K562 (cell line): Measurements from ENCODE around the gene MTOR. TPM values are rescaled to one million over a fixed set of nuclear protein-coding genes. Genes with fewer than 3 reads are reported as not detected.

Experiments used
- ATAC-seq: fragments of 200-7000 bp; cut with Tn5 transposase; 3 replicates; pipeline ENCODE4 v1.9.1; 2020; ENCODE audit warnings: moderate library complexity
- BruUV-seq: library from RNA; stranded (reverse); fragments of 400-500 nt; replicated peaks from 2 replicates; lab custom pipeline; 2021; lab: Mats Ljungman, UMichigan
- CTCF ChIA-PET: fragments of 300-600 bp; formaldehyde crosslinking; extraction: SDS; loops from one replicate; lab custom pipeline; 2021; ENCODE audit warnings: low intra/inter-chr PET ratio; lab: Yijun Ruan, JAX
- POLR2A ChIA-PET: fragments of 300-600, 350-650 bp; sonication (Branson Sonifier 250); formaldehyde crosslinking; extraction: SDS; loops from one replicate; lab custom pipeline; 2021; ENCODE audit warnings: antibody characterized with exemption, inconsistent platforms; lab: Yijun Ruan, JAX
- DNase-seq, 4 experiments: peaks; one replicate each; pipeline versions ENCODE4 v3.0.0 to v3.0.0-alpha.2; 2011 to 2018; ENCODE audit warnings: low spot score in 3 of 4, mixed read lengths in 3 of 4; ENCODE audit errors: extremely low read depth in 1 of 4
- FAIRE-seq: peaks from 2 replicates; lab custom pipeline; 2011; peaks lifted over from hg19 to GRCh38; lab: Jason Lieb, UNC
- H2AFZ ChIP-seq: 2 replicates; pipeline ENCODE4 v1.6.0; 2011; ENCODE audit warnings: low read depth, low read length, control low read depth, inconsistent platforms
- H3K27ac ChIP-seq: fragments of 200-600 bp; 3 replicates; pipeline ENCODE4 v1.8.0; 2011; ENCODE audit warnings: low read depth, mild to moderate bottlenecking, control low read depth, inconsistent platforms, low read length, moderate library complexity, mixed read lengths; ENCODE audit errors: extremely low read depth
- H3K27me3 ChIP-seq, 2 experiments: fragments of 300-600 bp in 1 of 2; 2 replicates in 1 of 2; 3 replicates in 1 of 2; pipeline versions ENCODE4 v1.6.0 to v1.8.0; 2011; ENCODE audit warnings: inconsistent platforms in 2 of 2, low read length in 2 of 2, mild to moderate bottlenecking in 1 of 2, mixed read lengths in 1 of 2, moderate library complexity in 1 of 2; ENCODE audit not compliant: control insufficient read depth in 2 of 2, insufficient read depth in 2 of 2
- H3K36me3 ChIP-seq: fragments of 300-600 bp; 3 replicates; pipeline ENCODE4 v1.8.0; 2011; ENCODE audit warnings: mild to moderate bottlenecking, low read length, inconsistent platforms; ENCODE audit not compliant: control insufficient read depth, insufficient read depth
- H3K4me1 ChIP-seq, 2 experiments: fragments of 200-600 bp in 1 of 2; replicated peaks in 1 of 2; 2 replicates in 1 of 2; 3 replicates in 1 of 2; pipeline versions ENCODE4 v1.5.1 to v1.8.0; 2011; ENCODE audit warnings: inconsistent platforms in 2 of 2, low read length in 2 of 2, mild to moderate bottlenecking in 1 of 2, mixed read lengths in 1 of 2, moderate library complexity in 1 of 2; ENCODE audit not compliant: control insufficient read depth in 2 of 2, insufficient read depth in 2 of 2
- H3K4me2 ChIP-seq: 2 replicates; pipeline ENCODE4 v1.6.1; 2011; ENCODE audit warnings: low read length, control low read depth, inconsistent platforms, mixed read lengths; ENCODE audit not compliant: insufficient read depth
- H3K4me3 ChIP-seq: fragments of 200-600 bp; sonication (generic), shearing (Covaris generic); 2 replicates; pipeline ENCODE4 v1.5.1; 2016; ENCODE audit warnings: control low read depth, inconsistent platforms
- H3K79me2 ChIP-seq: fragments of 200-600 bp; 3 replicates; pipeline ENCODE4 v1.8.0; 2011; ENCODE audit warnings: low read length, inconsistent platforms; ENCODE audit not compliant: control insufficient read depth, insufficient read depth
- H3K9ac ChIP-seq, 2 experiments: 2 replicates each; pipeline versions ENCODE4 v1.6.0 to v1.6.1; 2011; ENCODE audit warnings: low read depth in 2 of 2, low read length in 2 of 2, control low read depth in 1 of 2, inconsistent platforms in 1 of 2, mild to moderate bottlenecking in 1 of 2, mixed read lengths in 1 of 2; ENCODE audit not compliant: insufficient read depth in 1 of 2
- H3K9me1 ChIP-seq: one replicate; pipeline ENCODE4 v1.6.0; 2011; ENCODE audit warnings: inconsistent platforms, mild to moderate bottlenecking, low read length, moderate library complexity; ENCODE audit not compliant: control insufficient read depth, insufficient read depth
- H3K9me3 ChIP-seq: replicated peaks from 2 replicates; pipeline ENCODE4 v1.5.1; 2011; ENCODE audit warnings: low read depth, low read length, inconsistent platforms; ENCODE audit not compliant: control insufficient read depth, insufficient read depth
- H4K20me1 ChIP-seq: replicated peaks from 2 replicates; pipeline ENCODE4 v1.6.1; 2011; ENCODE audit warnings: low read length, inconsistent platforms, mixed read lengths; ENCODE audit not compliant: control insufficient read depth, insufficient read depth
- BCOR ChIP-seq: fragments of 450-650 bp; IDR thresholded peaks from 2 replicates; pipeline ENCODE4 v1.6.1; 2016
- MED1 ChIP-seq: sonication (generic); formaldehyde crosslinking; IDR thresholded peaks from 2 replicates; pipeline ENCODE4 v1.8.1; 2023; ENCODE audit warnings: missing genetic modification reagents, borderline replicate concordance
- RBM14 ChIP-seq: fragments of 200-400 bp; formaldehyde crosslinking; IDR thresholded peaks from 2 replicates; pipeline ENCODE4 v1.6.1; 2018; ENCODE audit warnings: low read depth, mild to moderate bottlenecking, low read length, moderate library complexity, borderline replicate concordance; ENCODE audit not compliant: insufficient read depth
- TEAD1 ChIP-seq, 2 experiments: fragments of 450-650 bp in 1 of 2; sonication (generic) in 1 of 2; formaldehyde crosslinking; IDR thresholded peaks; 2 replicates each; pipeline versions ENCODE4 v1.4.0 to v1.8.0; 2020 to 2022; ENCODE audit warnings: mild to moderate bottlenecking in 2 of 2, missing genetic modification reagents in 1 of 2
- THRAP3 ChIP-seq: fragments of 450-650 bp; IDR thresholded peaks from 2 replicates; pipeline ENCODE4 v1.6.1; 2016; ENCODE audit warnings: mild to moderate bottlenecking, inconsistent platforms, borderline replicate concordance
- YY1 ChIP-seq, 3 experiments: IDR thresholded peaks; 2 replicates each; pipeline ENCODE4 v1.6.1; 2011; ENCODE audit warnings: low read length in 2 of 3, mild to moderate bottlenecking in 2 of 3, moderate library complexity in 2 of 3, borderline replicate concordance in 1 of 3, control low read depth in 1 of 3, low read depth in 1 of 3; ENCODE audit not compliant: insufficient read depth in 3 of 3, insufficient replicate concordance in 2 of 3, control insufficient read depth in 1 of 3, insufficient read length in 1 of 3; ENCODE audit errors: extremely low read depth in 1 of 3
- ZNF174 ChIP-seq: fragments of 250-450 bp; sonication (Bioruptor Pico); IDR thresholded peaks from 2 replicates; pipeline ENCODE4 v1.4.0; 2020; ENCODE audit warnings: mild to moderate bottlenecking
- ZNF584 ChIP-seq: fragments of 200-800 bp; sonication (Bioruptor generic); IDR thresholded peaks from 2 replicates; pipeline ENCODE4 v1.6.1; 2016; ENCODE audit warnings: low read depth, mild to moderate bottlenecking, missing genetic modification characterization, missing compliant biosample characterization
- WGBS: fragments of 100-300 bp; shearing (Covaris generic); methylation state at CpG from one replicate; pipeline ENCODE4 v1.1.6; 2016; ENCODE audit warnings: low coverage, mixed read lengths; ENCODE audit not compliant: insufficient coverage; ENCODE audit errors: missing lambda C conversion rate; 5-methylcytosine and 5-hydroxymethylcytosine counted together
- in situ Hi-C: fragments of 300-500 bp; cut with MboI; formaldehyde crosslinking; loops from 4 replicates; pipeline ENCODE4 v1.15.0; 2018; ENCODE audit warnings: inconsistent platforms, mixed read lengths
- intact Hi-C: fragments of 100-400 bp; cut with micrococcal nuclease; formaldehyde crosslinking; loops from 2 replicates; pipeline ENCODE4 v1.14.2; 2022
- polyA plus RNA-seq, 8 experiments: library from polyadenylated mRNA; depleted of rRNA in 4 of 8; stranded (reverse) in 5 of 8; unstranded in 3 of 8; fragments of >200 nt; fragmentation: Nextera tagmentation in 2 of 8; fragmentation: Illumina TruSeq in 1 of 8; extraction: Ambion mirVana in 2 of 8; extraction: Trizol in 1 of 8; gene quantifications; 2 replicates each; pipeline versions ENCODE4 v1.2.1 to v1.2.3, GENCODE V29; 2011 to 2014; ENCODE audit warnings: inconsistent platforms in 1 of 8, missing spikeins in 1 of 8
- total RNA-seq, 7 experiments: library from RNA; depleted of rRNA in 6 of 7; stranded (reverse); fragments of >200 nt in 6 of 7; fragmentation: Illumina TruSeq in 2 of 7; extraction: Trizol in 2 of 7; gene quantifications; 2 replicates each; pipeline versions ENCODE4 v1.2.1 to v1.2.3, GENCODE V29; 2011 to 2021; ENCODE audit warnings: low replicate concordance in 1 of 7
- TF ChIP-seq, protein P1 (sequence below): fragments of 250-450 bp; sonication (Bioruptor Pico); IDR thresholded peaks from 2 replicates; pipeline ENCODE4 v1.4.0; 2020; ENCODE audit warnings: mild to moderate bottlenecking, moderate library complexity
- TF ChIP-seq, protein P2 (sequence below): fragments of 450-650 bp; formaldehyde crosslinking; IDR thresholded peaks from 2 replicates; pipeline ENCODE4 v1.4.0; 2022; ENCODE audit warnings: missing genetic modification characterization
- TF ChIP-seq, protein P3 (sequence below): fragments of 250-450 bp; sonication (Bioruptor Pico); IDR thresholded peaks from 2 replicates; pipeline ENCODE4 v1.5.1; 2021; ENCODE audit warnings: mild to moderate bottlenecking
- TF ChIP-seq, protein P4 (sequence below): sonication (generic); formaldehyde crosslinking; IDR thresholded peaks from 2 replicates; pipeline ENCODE4 v1.5.0; 2020; ENCODE audit warnings: missing genetic modification reagents

Gene MTOR
- total and polyA plus RNA-seq, 9 of the 15 experiments (the other 6 are each of a cell fraction or from before 2014, with no cell fraction given): 11.4 to 71.4 (median 52.2) TPM

DNA sequence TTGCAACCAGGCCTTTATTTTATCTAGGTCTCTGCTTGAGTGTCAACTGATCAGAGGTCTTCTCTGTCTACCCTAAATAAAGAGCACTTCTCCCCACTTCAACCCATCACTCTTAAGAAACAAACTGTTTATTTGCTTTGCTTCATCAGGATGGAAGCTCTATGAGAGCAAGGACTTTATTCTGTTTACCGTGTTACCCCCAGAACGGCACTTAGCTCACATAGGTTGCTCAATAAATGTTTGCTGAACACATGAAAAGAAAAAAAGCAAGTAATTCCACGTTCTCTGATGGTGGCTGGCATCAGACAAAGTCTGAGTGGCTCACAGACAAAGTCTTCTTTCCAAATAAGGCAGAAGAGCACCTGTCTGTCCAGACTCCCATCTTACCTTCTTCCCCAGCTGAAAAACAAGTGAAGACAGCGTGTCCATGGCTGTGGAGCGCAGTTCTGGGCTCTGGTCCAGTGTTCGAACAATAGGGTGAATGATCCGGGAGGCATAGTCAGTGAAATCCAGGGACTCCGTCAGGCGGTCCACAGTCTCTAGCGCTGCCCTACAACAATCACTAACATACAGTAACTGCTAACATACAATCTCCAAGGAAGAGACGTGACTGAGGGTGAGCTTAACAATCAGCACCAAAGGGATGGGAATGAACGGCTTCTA lies 50.3 kb downstream of the MTOR start:
- 93% methylated on average over 12 of the region's 12 CpGs for WGBS
- Histone ChIP-seq H3K4me3 (no peak overlapping the region), H4K20me1 (no peaks in the 10 kb centered on the region), H3K9ac (no peak overlapping the region), H3K27ac (no peak overlapping the region), H3K36me3 (peaks cover 96% of the 10 kb centered on the region), H3K79me2 (no peaks in the 10 kb centered on the region), H3K4me2 (no peak overlapping the region), H3K4me1 (no peaks in the 10 kb centered on the region), H3K27me3 (no peaks in the 10 kb centered on the region), H3K9me1 (no peaks in the 10 kb centered on the region), H3K9me3 (no peaks in the 10 kb centered on the region), H2AFZ (no peak overlapping the region)
- intact Hi-C loops (no loop called here), in situ Hi-C loops (no loop called here)
- ChIA-PET CTCF (no interaction called here), POLR2A (interaction anchor here (0.7 to 0.8 kb wide), 2 partner anchors 18 to 64 kb away, joined by 3 to 4 read pairs; no protein-coding TSS in a partner anchor)
- no TSS peak for BruUV-seq
- TF ChIP-seq YY1 (IDR thresholded peaks at IDR 0.05; ENCODE audit: borderline replicate concordance in 1 of 3, control insufficient read depth in 1 of 3, extremely low read depth in 1 of 3, insufficient read depth in 3 of 3, insufficient read length in 1 of 3, insufficient replicate concordance in 2 of 3, low read depth in 1 of 3, low read length in 2 of 3) (no peak), ZNF174 (no peak), THRAP3 (no peak), BCOR (no peak), RBM14 (no peak), ZNF584 (no peak), TEAD1 (CRISPR knock-in tag; IDR thresholded peaks at IDR 0.05) (no peak), MED1 (CRISPR knock-in tag) (no peak)
- TF ChIP-seq, protein P1, sequence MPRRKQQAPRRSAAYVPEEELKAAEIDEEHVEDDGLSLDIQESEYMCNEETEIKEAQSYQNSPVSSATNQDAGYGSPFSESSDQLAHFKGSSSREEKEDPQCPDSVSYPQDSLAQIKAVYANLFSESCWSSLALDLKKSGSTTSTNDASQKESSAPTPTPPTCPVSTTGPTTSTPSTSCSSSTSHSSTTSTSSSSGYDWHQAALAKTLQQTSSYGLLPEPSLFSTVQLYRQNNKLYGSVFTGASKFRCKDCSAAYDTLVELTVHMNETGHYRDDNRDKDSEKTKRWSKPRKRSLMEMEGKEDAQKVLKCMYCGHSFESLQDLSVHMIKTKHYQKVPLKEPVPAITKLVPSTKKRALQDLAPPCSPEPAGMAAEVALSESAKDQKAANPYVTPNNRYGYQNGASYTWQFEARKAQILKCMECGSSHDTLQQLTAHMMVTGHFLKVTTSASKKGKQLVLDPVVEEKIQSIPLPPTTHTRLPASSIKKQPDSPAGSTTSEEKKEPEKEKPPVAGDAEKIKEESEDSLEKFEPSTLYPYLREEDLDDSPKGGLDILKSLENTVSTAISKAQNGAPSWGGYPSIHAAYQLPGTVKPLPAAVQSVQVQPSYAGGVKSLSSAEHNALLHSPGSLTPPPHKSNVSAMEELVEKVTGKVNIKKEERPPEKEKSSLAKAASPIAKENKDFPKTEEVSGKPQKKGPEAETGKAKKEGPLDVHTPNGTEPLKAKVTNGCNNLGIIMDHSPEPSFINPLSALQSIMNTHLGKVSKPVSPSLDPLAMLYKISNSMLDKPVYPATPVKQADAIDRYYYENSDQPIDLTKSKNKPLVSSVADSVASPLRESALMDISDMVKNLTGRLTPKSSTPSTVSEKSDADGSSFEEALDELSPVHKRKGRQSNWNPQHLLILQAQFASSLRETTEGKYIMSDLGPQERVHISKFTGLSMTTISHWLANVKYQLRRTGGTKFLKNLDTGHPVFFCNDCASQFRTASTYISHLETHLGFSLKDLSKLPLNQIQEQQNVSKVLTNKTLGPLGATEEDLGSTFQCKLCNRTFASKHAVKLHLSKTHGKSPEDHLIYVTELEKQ (CRISPR knock-in tag): no peak
- TF ChIP-seq, protein P2, sequence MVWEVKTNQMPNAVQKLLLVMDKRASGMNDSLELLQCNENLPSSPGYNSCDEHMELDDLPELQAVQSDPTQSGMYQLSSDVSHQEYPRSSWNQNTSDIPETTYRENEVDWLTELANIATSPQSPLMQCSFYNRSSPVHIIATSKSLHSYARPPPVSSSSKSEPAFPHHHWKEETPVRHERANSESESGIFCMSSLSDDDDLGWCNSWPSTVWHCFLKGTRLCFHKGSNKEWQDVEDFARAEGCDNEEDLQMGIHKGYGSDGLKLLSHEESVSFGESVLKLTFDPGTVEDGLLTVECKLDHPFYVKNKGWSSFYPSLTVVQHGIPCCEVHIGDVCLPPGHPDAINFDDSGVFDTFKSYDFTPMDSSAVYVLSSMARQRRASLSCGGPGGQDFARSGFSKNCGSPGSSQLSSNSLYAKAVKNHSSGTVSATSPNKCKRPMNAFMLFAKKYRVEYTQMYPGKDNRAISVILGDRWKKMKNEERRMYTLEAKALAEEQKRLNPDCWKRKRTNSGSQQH: no peak
- TF ChIP-seq, protein P3, sequence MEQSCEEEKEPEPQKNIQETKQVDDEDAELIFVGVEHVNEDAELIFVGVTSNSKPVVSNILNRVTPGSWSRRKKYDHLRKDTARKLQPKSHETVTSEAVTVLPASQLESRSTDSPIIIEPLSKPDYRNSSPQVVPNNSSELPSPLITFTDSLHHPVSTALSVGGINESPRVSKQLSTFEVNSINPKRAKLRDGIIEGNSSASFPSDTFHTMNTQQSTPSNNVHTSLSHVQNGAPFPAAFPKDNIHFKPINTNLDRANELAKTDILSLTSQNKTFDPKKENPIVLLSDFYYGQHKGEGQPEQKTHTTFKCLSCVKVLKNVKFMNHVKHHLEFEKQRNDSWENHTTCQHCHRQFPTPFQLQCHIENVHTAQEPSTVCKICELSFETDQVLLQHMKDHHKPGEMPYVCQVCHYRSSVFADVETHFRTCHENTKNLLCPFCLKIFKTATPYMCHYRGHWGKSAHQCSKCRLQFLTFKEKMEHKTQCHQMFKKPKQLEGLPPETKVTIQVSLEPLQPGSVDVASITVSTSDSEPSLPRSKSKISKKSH: no peak
- TF ChIP-seq, protein P4, sequence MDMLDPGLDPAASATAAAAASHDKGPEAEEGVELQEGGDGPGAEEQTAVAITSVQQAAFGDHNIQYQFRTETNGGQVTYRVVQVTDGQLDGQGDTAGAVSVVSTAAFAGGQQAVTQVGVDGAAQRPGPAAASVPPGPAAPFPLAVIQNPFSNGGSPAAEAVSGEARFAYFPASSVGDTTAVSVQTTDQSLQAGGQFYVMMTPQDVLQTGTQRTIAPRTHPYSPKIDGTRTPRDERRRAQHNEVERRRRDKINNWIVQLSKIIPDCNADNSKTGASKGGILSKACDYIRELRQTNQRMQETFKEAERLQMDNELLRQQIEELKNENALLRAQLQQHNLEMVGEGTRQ (CRISPR knock-in tag): no peak
- FAIRE-seq (no peak), ATAC-seq (no peak), DNase-seq (no peak)
